ENCODE results near the gene SLC15A4. TPM values are rescaled to one million over a fixed set of nuclear protein-coding genes. Genes with fewer than 3 reads are reported as not detected.

Gene SLC15A4
- total and polyA plus RNA-seq, 2 of the 13 experiments (the other 11 are each of a cell fraction or from before 2014, with no cell fraction given), result 17.3 to 22.7 TPM

GRCh38 chr12:128752386-128752785 lies 71.4 kb downstream of the SLC15A4 start (continued):
- no peak for TF ChIP-seq ZNF609 (CRISPR knock-in tag; IDR thresholded peaks at IDR 0.05; ENCODE audit: borderline replicate concordance)

GRCh38 chr12:128747441-128747840 lies 76.3 kb downstream of the SLC15A4 start:
- H3K4me1 ChIP-seq (ENCODE audit: insufficient read depth, low read length), result no peaks in the 10 kb centered on the region
- H2AFZ ChIP-seq (ENCODE audit: low read length), result no peak overlapping the region
- BruUV-seq (replicated peaks), result no TSS peak
- in situ Hi-C loops (cut with HindIII; ENCODE audit: extremely low pct_ligation_motif_present, low pct_unique_long_range_greater_than_20kb), result no loop called here
- no peak for TF ChIP-seq KLF13 (CRISPR knock-in tag; IDR thresholded peaks at IDR 0.05)
- TF ChIP-seq EP300 (IDR thresholded peaks at IDR 0.05; ENCODE audit: low read depth in 2 of 2, low read length in 2 of 2), result no peak
- TF ChIP-seq EP300 (CRISPR knock-in tag; IDR thresholded peaks at IDR 0.05; ENCODE audit: borderline replicate concordance), result no peak
- no peak for TF ChIP-seq RARA (CRISPR knock-in tag; IDR thresholded peaks at IDR 0.05)
- TF ChIP-seq CENPT (CRISPR knock-in tag; IDR thresholded peaks at IDR 0.05; ENCODE audit: low read depth), result no peak
- no peak for TF ChIP-seq PHF20 (CRISPR knock-in tag; IDR thresholded peaks at IDR 0.05)
- no peak for TF ChIP-seq CEBPG (CRISPR knock-in tag; IDR thresholded peaks at IDR 0.05)
- TF ChIP-seq PHF21A (CRISPR knock-in tag; IDR thresholded peaks at IDR 0.05), result no peak
- TF ChIP-seq ZNF557 (CRISPR knock-in tag; IDR thresholded peaks at IDR 0.05), result no peak
- TF ChIP-seq ETV5 (CRISPR knock-in tag; IDR thresholded peaks at IDR 0.05; ENCODE audit: borderline replicate concordance), result no peak
- TF ChIP-seq ZNF891 (CRISPR knock-in tag; IDR thresholded peaks at IDR 0.05), result no peak
- H3K4me3 ChIP-seq (replicated peaks in 1 of 3; ENCODE audit: insufficient read depth in 1 of 3, low read depth in 2 of 3, low read length in 3 of 3), result no peak overlapping the region
- H3K4me2 ChIP-seq (ENCODE audit: low read depth, low read length), result no peak overlapping the region
- H3K27ac ChIP-seq (ENCODE audit: extremely low read length, insufficient read depth, low read length), result no peak overlapping the region
- DNase-seq (ENCODE audit: low spot score) (no peak), FAIRE-seq (no peak), ATAC-seq (no peak)
- H3K9ac ChIP-seq (ENCODE audit: insufficient read depth, low read depth, low read length), result no peak overlapping the region
- intact Hi-C loops (cut with micrococcal nuclease; ENCODE audit: unreplicated experiment), result no loop called here
- no peaks in the 10 kb centered on the region for H3K9me3 ChIP-seq (ENCODE audit: low read length)
- 40% methylated on average over 2 of the region's 13 CpGs for WGBS (ENCODE audit: low lambda C conversion rate)
- ChIA-PET CTCF (ENCODE audit: low intra/inter-chr PET ratio, low total read pairs) (no interaction called here), POLR2A (no interaction called here)
- H4K20me1 ChIP-seq (ENCODE audit: insufficient read depth, low read length), result no peaks in the 10 kb centered on the region
- no peaks in the 10 kb centered on the region for H3K79me2 ChIP-seq (ENCODE audit: insufficient read depth, low read length)
- peaks cover 2 to 41% of the 10 kb centered on the region in 2 experiments; a peak in 2 of 5 replicates for H3K27me3 ChIP-seq (ENCODE audit: control insufficient read depth in 1 of 2, insufficient read depth in 2 of 2, low read length in 2 of 2)
- H3K36me3 ChIP-seq (replicated peaks in 1 of 2; ENCODE audit: control insufficient read depth in 1 of 2, insufficient read depth in 2 of 2, low read length in 2 of 2), result no peaks in the 10 kb centered on the region
